Breast epithelium (tissue), 3 donors: ENCODE data around the gene LONP1.

Experiments used
- POLR2A ChIP-seq: fragments of 450-650 bp; IDR thresholded peaks from one replicate; pipeline ENCODE4 v1.6.1; 2016; ENCODE audit warnings: antibody characterized with exemption, mild to moderate bottlenecking, moderate library complexity
- TF ChIP-seq, protein P1 (sequence below), 3 donors: fragments of 450-650 bp; IDR thresholded peaks; one replicate each; pipeline ENCODE4 v1.5.1; 2016 to 2017; ENCODE audit warnings: antibody characterized with exemption in 3 of 3, mild to moderate bottlenecking in 3 of 3, moderate library complexity in 3 of 3

GRCh38 chr19:5717215-5717935, 2.6 kb downstream of the LONP1 start:
- TF ChIP-seq, protein P1, sequence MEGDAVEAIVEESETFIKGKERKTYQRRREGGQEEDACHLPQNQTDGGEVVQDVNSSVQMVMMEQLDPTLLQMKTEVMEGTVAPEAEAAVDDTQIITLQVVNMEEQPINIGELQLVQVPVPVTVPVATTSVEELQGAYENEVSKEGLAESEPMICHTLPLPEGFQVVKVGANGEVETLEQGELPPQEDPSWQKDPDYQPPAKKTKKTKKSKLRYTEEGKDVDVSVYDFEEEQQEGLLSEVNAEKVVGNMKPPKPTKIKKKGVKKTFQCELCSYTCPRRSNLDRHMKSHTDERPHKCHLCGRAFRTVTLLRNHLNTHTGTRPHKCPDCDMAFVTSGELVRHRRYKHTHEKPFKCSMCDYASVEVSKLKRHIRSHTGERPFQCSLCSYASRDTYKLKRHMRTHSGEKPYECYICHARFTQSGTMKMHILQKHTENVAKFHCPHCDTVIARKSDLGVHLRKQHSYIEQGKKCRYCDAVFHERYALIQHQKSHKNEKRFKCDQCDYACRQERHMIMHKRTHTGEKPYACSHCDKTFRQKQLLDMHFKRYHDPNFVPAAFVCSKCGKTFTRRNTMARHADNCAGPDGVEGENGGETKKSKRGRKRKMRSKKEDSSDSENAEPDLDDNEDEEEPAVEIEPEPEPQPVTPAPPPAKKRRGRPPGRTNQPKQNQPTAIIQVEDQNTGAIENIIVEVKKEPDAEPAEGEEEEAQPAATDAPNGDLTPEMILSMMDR (IDR thresholded peaks at IDR 0.05): no peak
- TF ChIP-seq POLR2A: no peak
